Keratinocyte (primary cell): ENCODE data around the gene GNAL. TPM values are rescaled to one million over a fixed set of nuclear protein-coding genes. Genes with fewer than 3 reads are reported as not detected.

Experiments used
- DNase-seq: peaks from one replicate; pipeline ENCODE4 v3.0.0-alpha.2; 2011; ENCODE audit warnings: low read depth, missing footprints, low spot score
- FAIRE-seq: peaks from 2 replicates; lab custom pipeline; 2011; peaks lifted over from hg19 to GRCh38; lab: Jason Lieb, UNC
- H2AFZ ChIP-seq: 2 replicates; pipeline ENCODE4 v1.6.0; 2012; ENCODE audit warnings: low read length, control low read depth, inconsistent platforms; ENCODE audit not compliant: control insufficient read depth
- H3K27ac ChIP-seq: 2 replicates; pipeline ENCODE4 v1.5.1; 2011; ENCODE audit warnings: low read length; ENCODE audit not compliant: control insufficient read depth, insufficient read depth
- H3K27me3 ChIP-seq: 3 replicates; pipeline ENCODE4 v1.6.0; 2011; ENCODE audit warnings: low read length; ENCODE audit not compliant: control insufficient read depth, insufficient read depth; ENCODE audit errors: extremely low read depth
- H3K36me3 ChIP-seq, 2 experiments: 2 replicates in 1 of 2; 3 replicates in 1 of 2; pipeline ENCODE4 v1.5.1; 2011; ENCODE audit warnings: low read length in 2 of 2, mild to moderate bottlenecking in 1 of 2; ENCODE audit not compliant: control insufficient read depth in 2 of 2, insufficient read depth in 2 of 2; ENCODE audit errors: extremely low read depth in 1 of 2
- H3K4me1 ChIP-seq: 3 replicates; pipeline ENCODE4 v1.5.1; 2011; ENCODE audit warnings: low read length; ENCODE audit not compliant: control insufficient read depth, insufficient read depth; ENCODE audit errors: extremely low read depth
- H3K4me2 ChIP-seq: 3 replicates; pipeline ENCODE4 v1.6.0; 2011; ENCODE audit warnings: low read depth, low read length; ENCODE audit not compliant: control insufficient read depth, insufficient read depth; ENCODE audit errors: extremely low read depth
- H3K4me3 ChIP-seq, 3 experiments: fragments of 200-600 bp in 1 of 3; sonication (generic) in 1 of 3; 2 replicates in 2 of 3; 3 replicates in 1 of 3; pipeline ENCODE4 v1.5.1; 2011 to 2016; ENCODE audit warnings: low read length in 3 of 3, mild to moderate bottlenecking in 3 of 3, control low read depth in 2 of 3, inconsistent platforms in 1 of 3, low read depth in 1 of 3, mixed read lengths in 1 of 3, mixed run types in 1 of 3, moderate library complexity in 1 of 3; ENCODE audit not compliant: control insufficient read depth in 2 of 3, insufficient read depth in 2 of 3; ENCODE audit errors: extremely low read depth in 1 of 3
- H3K79me2 ChIP-seq: 2 replicates; pipeline ENCODE4 v1.6.0; 2012; ENCODE audit warnings: low read length; ENCODE audit not compliant: control insufficient read depth, insufficient read depth
- H3K9ac ChIP-seq: 3 replicates; pipeline ENCODE4 v1.6.0; 2011; ENCODE audit warnings: low read length; ENCODE audit not compliant: control insufficient read depth, insufficient read depth; ENCODE audit errors: extremely low read depth
- H3K9me1 ChIP-seq: 3 replicates; pipeline ENCODE4 v1.6.0; 2011; ENCODE audit warnings: low read length; ENCODE audit not compliant: control insufficient read depth, insufficient read depth; ENCODE audit errors: extremely low read depth
- H3K9me3 ChIP-seq: 2 replicates; pipeline ENCODE4 v1.5.1; 2012; ENCODE audit warnings: low read depth, low read length; ENCODE audit not compliant: control insufficient read depth
- H4K20me1 ChIP-seq: 3 replicates; pipeline ENCODE4 v1.6.0; 2011; ENCODE audit warnings: low read length; ENCODE audit not compliant: control insufficient read depth, insufficient read depth; ENCODE audit errors: extremely low read depth
- CTCF ChIP-seq, 3 experiments: IDR thresholded peaks in 1 of 3; conservative IDR thresholded peaks in 1 of 3; optimal IDR thresholded peaks in 1 of 3; 2 replicates in 2 of 3; 3 replicates in 1 of 3; pipeline versions ENCODE3 to v1.5.1; 2011; ENCODE audit warnings: low read length in 3 of 3, mild to moderate bottlenecking in 3 of 3, moderate library complexity in 2 of 3, control low read depth in 1 of 3, inconsistent platforms in 1 of 3; ENCODE audit not compliant: insufficient read depth in 2 of 3; ENCODE audit errors: extremely low read depth in 1 of 3
- EZH2 ChIP-seq: IDR thresholded peaks from one replicate; pipeline ENCODE4 v1.6.1; 2012; ENCODE audit warnings: inconsistent platforms, mild to moderate bottlenecking, low read length, moderate library complexity
- dilution Hi-C: fragments of 300-500 bp; cut with MboI; formaldehyde crosslinking; loops from one replicate; pipeline ENCODE4 v1.7.0; 2020; ENCODE audit warnings: low sequenced_read_pairs; ENCODE audit not compliant: extremely low pct_ligation_motif_present
- polyA plus RNA-seq, 5 experiments: library from polyadenylated mRNA; depleted of rRNA in 3 of 5; stranded (reverse) in 3 of 5; stranded (forward) in 1 of 5; unstranded in 1 of 5; fragments of >200 nt; gene quantifications; 1 replicate in 1 of 5; 2 replicates in 3 of 5; 3 replicates in 1 of 5; pipeline versions ENCODE4 v1.2.1 to v1.2.3, GENCODE V29; 2011 to 2012; ENCODE audit warnings: missing spikeins in 2 of 5, low read depth in 1 of 5, low replicate concordance in 1 of 5

The GNAL gene
- polyA plus RNA-seq, 1 donor (not counting 4 experiments of a cell fraction or from before 2014, with no cell fraction given), result 30.0 TPM

DNA sequence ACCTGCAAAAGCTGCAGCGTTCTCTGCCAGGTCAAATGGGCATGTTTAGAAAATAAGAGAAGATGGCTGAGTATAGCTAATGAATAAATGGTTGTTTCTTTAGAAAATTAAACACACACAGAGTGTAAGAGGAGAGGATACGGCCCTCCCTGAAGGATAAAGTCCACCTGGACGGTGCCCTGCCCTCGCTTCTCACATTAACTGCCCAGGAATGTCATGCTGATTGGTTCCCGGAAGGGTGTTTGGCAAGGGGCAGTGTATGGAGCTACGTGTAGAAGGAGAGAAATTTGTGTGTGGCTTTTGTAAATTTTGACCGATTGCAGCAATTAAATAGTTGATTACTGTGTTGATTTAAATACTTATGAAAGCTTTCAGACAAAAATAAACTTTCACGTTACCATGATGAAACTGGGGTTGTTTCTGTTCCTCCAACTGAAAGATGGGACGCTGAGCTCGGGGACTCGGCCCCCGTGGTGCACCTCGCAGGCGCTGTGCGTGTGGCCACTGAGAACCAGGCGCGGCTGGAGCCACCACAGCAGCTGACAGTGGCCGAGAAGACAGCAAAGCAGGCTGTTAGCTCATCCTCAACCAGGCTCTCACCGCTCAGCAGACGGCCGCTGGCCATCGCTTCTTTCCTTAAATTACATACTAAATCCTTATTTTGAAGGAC is 196.3 kb downstream of the GNAL start:
- H3K27me3 ChIP-seq, result no peaks in the 10 kb centered on the region
- TF ChIP-seq CTCF (optimal IDR thresholded peaks at IDR 0.05 in 1 of 3, IDR thresholded peaks at IDR 0.05 in 1 of 3, conservative IDR thresholded peaks at IDR 0.05 in 1 of 3; ENCODE audit: extremely low read depth in 1 of 3, insufficient read depth in 2 of 3, low read length in 3 of 3) (no peak), EZH2 (no peak)
- peaks cover 6% of the 10 kb centered on the region for H3K4me1 ChIP-seq
- H3K4me2 ChIP-seq, result no peak overlapping the region
- dilution Hi-C loops, result no loop called here
- H3K36me3 ChIP-seq, result peaks cover 11 to 19% of the 10 kb centered on the region in 2 experiments
- H3K79me2 ChIP-seq, result no peaks in the 10 kb centered on the region
- H3K4me3 ChIP-seq, result no peak overlapping the region
- H4K20me1 ChIP-seq, result no peaks in the 10 kb centered on the region
- H3K9me3 ChIP-seq, result no peaks in the 10 kb centered on the region
- no peak overlapping the region for H3K9ac ChIP-seq
- FAIRE-seq (no peak), DNase-seq (no peak)
- no peak overlapping the region for H2AFZ ChIP-seq
- H3K9me1 ChIP-seq, result no peaks in the 10 kb centered on the region
- no peak overlapping the region for H3K27ac ChIP-seq

- no peak for DNase-seq
- no peak for TF ChIP-seq EZH2
- TF ChIP-seq CTCF (optimal IDR thresholded peaks at IDR 0.05 in 1 of 3, IDR thresholded peaks at IDR 0.05 in 1 of 3, conservative IDR thresholded peaks at IDR 0.05 in 1 of 3; ENCODE audit: extremely low read depth in 1 of 3, insufficient read depth in 2 of 3, low read length in 3 of 3), result no peak
- no peaks in the 10 kb centered on the region for H3K79me2 ChIP-seq
- H3K9me3 ChIP-seq, result no peaks in the 10 kb centered on the region
- no peak for FAIRE-seq
- no peak overlapping the region for H3K9ac ChIP-seq
- H3K4me3 ChIP-seq, result no peak overlapping the region
- peaks cover 11 to 19% of the 10 kb centered on the region in 2 experiments for H3K36me3 ChIP-seq
- no peaks in the 10 kb centered on the region for H3K27me3 ChIP-seq
- dilution Hi-C loops, result no loop called here
- H3K27ac ChIP-seq, result no peak overlapping the region
- H3K4me1 ChIP-seq, result peaks cover 6% of the 10 kb centered on the region
- no peaks in the 10 kb centered on the region for H4K20me1 ChIP-seq
- H3K4me2 ChIP-seq, result no peak overlapping the region
- no peaks in the 10 kb centered on the region for H3K9me1 ChIP-seq
- H2AFZ ChIP-seq, result no peak overlapping the region
Observed at GRCh38 chr18:11886577-11887110, 197.6 kb downstream of the GNAL start.
